Erythroblast (primary cell): Measurements from ENCODE around the gene EBNA1BP2.

Experiments
- DNase-seq, 2 experiments: peaks; one replicate each; lab custom pipeline; 2025; lab: John Stamatoyannopoulos, UW
- GATA1 ChIP-seq: IDR thresholded peaks from 2 replicates; pipeline ENCODE4 v1.6.1; 2011; ENCODE audit warnings: low read depth, mild to moderate bottlenecking, control low read depth, low read length, moderate library complexity
- POLR2A ChIP-seq: IDR thresholded peaks from 2 replicates; pipeline ENCODE4 v1.6.1; 2011; ENCODE audit warnings: mild to moderate bottlenecking, low read length

Gene EBNA1BP2

GRCh38 chr1:43197343-43198127, 25.4 kb upstream of the EBNA1BP2 start:
- TF ChIP-seq GATA1 (no peak), POLR2A (no peak)
- no peak for DNase-seq

GRCh38 chr1:43194509-43194908, 22.4 kb upstream of the EBNA1BP2 start:
- DNase-seq, result no peak
- no peak for TF ChIP-seq GATA1
- no peak for TF ChIP-seq POLR2A

GRCh38 chr1:43188106-43188505, 16.0 kb upstream of the EBNA1BP2 start:
- TF ChIP-seq POLR2A (no peak), GATA1 (no peak)
- no peak for DNase-seq

GRCh38 chr1:43184995-43185394, 12.9 kb upstream of the EBNA1BP2 start:
- TF ChIP-seq GATA1 (no peak), POLR2A (no peak)
- no peak for DNase-seq

GRCh38 chr1:43184388-43184787, 12.3 kb upstream of the EBNA1BP2 start:
- DNase-seq, result no peak
- no peak for TF ChIP-seq POLR2A
- TF ChIP-seq GATA1, result no peak

GRCh38 chr1:43177691-43178090, 5.6 kb upstream of the EBNA1BP2 start:
- TF ChIP-seq GATA1 (no peak), POLR2A (no peak)
- DNase-seq, result no peak

- TF ChIP-seq POLR2A, result no peak
- no peak for TF ChIP-seq GATA1
- no peak for DNase-seq
These were observed 2.8 kb upstream of the EBNA1BP2 start for GRCh38 chr1:43174873-43175272.

GRCh38 chr1:43172527-43172972, 460 bp upstream of the EBNA1BP2 start:
- peak; percentile 93 to 94 for DNase-seq

GRCh38 chr1:43171312-43171875, 696 bp downstream of the EBNA1BP2 start:
- DNase-seq, result peak in 1 of 2 experiments; percentile 41
- TF ChIP-seq POLR2A (no peak), GATA1 (no peak)

More at GRCh38 chr1:43172527-43172972, 460 bp upstream of the EBNA1BP2 start:
- no peak for TF ChIP-seq POLR2A
- TF ChIP-seq GATA1, result no peak

- TF ChIP-seq POLR2A, result no peak
- no peak for TF ChIP-seq GATA1
- no peak for DNase-seq
These were observed 6.3 kb downstream of the EBNA1BP2 start for GRCh38 chr1:43165765-43166164.

GRCh38 chr1:43165162-43165561, 6.9 kb downstream of the EBNA1BP2 start:
- DNase-seq, result no peak
- TF ChIP-seq GATA1 (no peak), POLR2A (no peak)

- no peak for DNase-seq
- TF ChIP-seq POLR2A, result no peak
- no peak for TF ChIP-seq GATA1
These were observed 16.1 kb downstream of the EBNA1BP2 start for GRCh38 chr1:43156026-43156425.

- TF ChIP-seq POLR2A, result no peak
- TF ChIP-seq GATA1, result no peak
These were observed 18.6 kb downstream of the EBNA1BP2 start for GRCh38 chr1:43153443-43153842.

GRCh38 chr1:43152866-43153265, 19.2 kb downstream of the EBNA1BP2 start:
- no peak for TF ChIP-seq POLR2A
- no peak for TF ChIP-seq GATA1
- no peak for DNase-seq

More at GRCh38 chr1:43153443-43153842, 18.6 kb downstream of the EBNA1BP2 start:
- DNase-seq, result no peak

- TF ChIP-seq POLR2A (no peak), GATA1 (no peak)
- no peak for DNase-seq
These were observed 22.2 kb downstream of the EBNA1BP2 start for GRCh38 chr1:43149889-43150288.
